Fibroblast of lung (primary cell): ENCODE measurements around the gene ADGRD1.

Source experiments
- EZH2 ChIP-seq: IDR thresholded peaks from 2 replicates; pipeline ENCODE4 v1.5.1; 2012; ENCODE audit warnings: low read length, control low read depth, mild to moderate bottlenecking; ENCODE audit errors: missing control alignments
- TF ChIP-seq, protein P1 (sequence below), 2 donors: IDR thresholded peaks in 1 of 2; conservative IDR thresholded peaks in 1 of 2; 1 replicate in 1 of 2; 2 replicates in 1 of 2; pipeline ENCODE4 v1.5.1; 2011 to 2012; ENCODE audit warnings: low read length in 2 of 2, control low read depth in 1 of 2, inconsistent platforms in 1 of 2, low read depth in 1 of 2, mild to moderate bottlenecking in 1 of 2

GRCh38 chr12:130944878-130945277, 8.8 kb upstream of the ADGRD1 start:
- TF ChIP-seq, protein P1, sequence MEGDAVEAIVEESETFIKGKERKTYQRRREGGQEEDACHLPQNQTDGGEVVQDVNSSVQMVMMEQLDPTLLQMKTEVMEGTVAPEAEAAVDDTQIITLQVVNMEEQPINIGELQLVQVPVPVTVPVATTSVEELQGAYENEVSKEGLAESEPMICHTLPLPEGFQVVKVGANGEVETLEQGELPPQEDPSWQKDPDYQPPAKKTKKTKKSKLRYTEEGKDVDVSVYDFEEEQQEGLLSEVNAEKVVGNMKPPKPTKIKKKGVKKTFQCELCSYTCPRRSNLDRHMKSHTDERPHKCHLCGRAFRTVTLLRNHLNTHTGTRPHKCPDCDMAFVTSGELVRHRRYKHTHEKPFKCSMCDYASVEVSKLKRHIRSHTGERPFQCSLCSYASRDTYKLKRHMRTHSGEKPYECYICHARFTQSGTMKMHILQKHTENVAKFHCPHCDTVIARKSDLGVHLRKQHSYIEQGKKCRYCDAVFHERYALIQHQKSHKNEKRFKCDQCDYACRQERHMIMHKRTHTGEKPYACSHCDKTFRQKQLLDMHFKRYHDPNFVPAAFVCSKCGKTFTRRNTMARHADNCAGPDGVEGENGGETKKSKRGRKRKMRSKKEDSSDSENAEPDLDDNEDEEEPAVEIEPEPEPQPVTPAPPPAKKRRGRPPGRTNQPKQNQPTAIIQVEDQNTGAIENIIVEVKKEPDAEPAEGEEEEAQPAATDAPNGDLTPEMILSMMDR (conservative IDR thresholded peaks at IDR 0.05 in 1 of 2, IDR thresholded peaks at IDR 0.05 in 1 of 2; ENCODE audit: low read depth in 1 of 2, low read length in 2 of 2), result no peak
- TF ChIP-seq EZH2, result no peak
